ENCODE measurements around the gene PALB2.

Gene PALB2

DNA sequence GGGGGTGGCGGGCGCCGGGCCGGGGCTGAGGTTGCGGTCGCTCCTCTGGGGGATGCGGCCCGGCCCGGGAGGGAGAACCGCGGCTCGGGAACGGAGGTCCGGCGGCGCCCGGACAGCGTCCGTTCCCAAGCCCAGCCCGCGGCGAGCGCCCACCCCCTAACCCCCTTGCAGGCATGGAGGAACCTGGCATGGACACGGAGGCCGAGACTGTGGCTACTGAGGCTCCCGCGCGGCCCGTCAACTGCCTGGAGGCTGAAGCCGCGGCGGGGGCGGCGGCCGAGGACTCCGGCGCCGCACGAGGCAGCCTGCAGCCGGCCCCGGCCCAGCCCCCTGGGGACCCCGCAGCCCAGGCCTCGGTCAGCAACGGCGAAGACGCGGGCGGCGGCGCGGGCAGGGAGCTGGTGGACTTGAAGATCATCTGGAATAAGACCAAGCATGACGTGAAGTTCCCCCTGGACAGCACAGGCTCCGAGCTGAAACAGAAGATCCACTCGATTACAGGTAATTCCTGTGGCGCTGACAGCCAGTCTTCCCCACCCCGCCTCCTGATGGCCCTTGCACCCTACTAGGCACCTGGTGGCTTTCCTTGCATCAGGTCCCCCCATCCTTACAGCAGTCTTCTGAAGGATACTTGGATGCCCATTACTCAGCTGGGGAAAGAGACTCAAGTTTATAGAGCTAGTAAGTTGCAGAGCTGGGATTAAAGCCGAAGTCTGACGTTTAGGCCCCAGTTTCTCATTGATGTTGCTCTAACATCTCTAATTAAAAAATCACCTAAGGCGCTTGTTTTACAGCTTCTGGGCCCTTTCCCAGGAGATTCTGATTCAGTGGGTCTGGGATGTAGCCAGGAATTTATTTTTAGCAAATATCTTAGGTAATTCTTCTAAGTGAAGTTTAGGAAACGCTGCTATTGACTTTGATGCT is 83.1 kb downstream of the PALB2 start:
- H3K27me3 Mint-ChIP-seq = no peaks in the 10 kb centered on the region
- H3K27ac Mint-ChIP-seq = peak overlapping the region; percentile 97
- no peaks in the 10 kb centered on the region for H3K9me3 Mint-ChIP-seq
- peaks cover 66% of the 10 kb centered on the region for H3K36me3 Mint-ChIP-seq (ENCODE audit: low read depth)
- H3K4me3 Mint-ChIP-seq = peak overlapping the region; percentile 93
- peaks cover 48% of the 10 kb centered on the region for H3K4me1 Mint-ChIP-seq (ENCODE audit: low read depth)
- DNase-seq = no peak

DNA sequence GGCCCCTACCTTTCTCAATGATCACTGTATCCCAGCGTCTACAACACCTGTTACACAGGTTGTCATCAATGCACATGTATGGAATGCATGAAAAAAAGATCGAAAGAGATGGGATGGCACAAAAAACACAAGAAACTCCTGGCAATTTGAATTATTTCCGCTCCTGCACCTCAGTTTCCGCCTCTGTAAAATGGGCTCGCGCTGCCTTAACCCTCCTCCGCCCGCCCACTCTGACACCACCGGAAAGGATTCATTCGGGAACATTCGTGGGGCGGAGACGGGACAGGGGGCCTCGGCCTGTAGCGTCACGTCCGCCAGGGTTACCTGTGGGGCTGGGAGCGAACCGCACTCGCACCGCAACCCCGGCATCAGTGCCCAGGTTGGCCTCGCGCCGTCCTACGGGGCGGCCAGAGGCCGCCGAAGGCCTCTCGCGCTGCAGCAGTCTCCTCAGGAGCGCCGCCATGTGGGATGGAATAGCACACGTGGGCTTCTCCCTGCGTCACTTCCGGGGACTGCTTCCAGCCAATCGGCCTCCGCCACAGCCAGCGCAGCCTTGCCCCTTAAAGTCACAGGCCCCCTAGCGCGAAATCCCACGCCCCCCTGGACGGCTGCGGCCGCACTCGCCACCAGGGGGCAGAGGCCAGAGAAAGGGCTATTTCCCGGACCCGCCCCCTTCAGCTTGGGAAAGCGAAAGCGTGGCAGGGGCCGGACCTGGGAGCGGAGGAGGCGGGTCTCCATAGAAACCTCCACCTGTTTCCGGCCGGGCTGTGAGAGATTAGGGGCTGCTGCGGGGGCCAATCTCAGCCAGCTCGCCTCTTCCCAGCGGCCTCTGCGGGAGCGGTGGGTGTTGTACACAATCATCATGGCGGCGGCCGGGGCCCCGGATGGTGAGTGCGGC is 84.0 kb downstream of the PALB2 start, which contains the start of the genes EARS2 and UBFD1:
EARS2 (minus strand) TSS at position 470 of the 898 bp plus-strand sequence; CDS start at position 463, 7 bp downstream.
UBFD1 (plus strand) TSS at position 847 of the 898 bp plus-strand sequence; CDS start at position 863, 16 bp downstream.
- peak; percentile 100 for DNase-seq
- Mint-ChIP-seq H3K9me3 (no peaks in the 10 kb centered on the region), H3K4me1 (ENCODE audit: low read depth) (peaks cover 48% of the 10 kb centered on the region), H3K27me3 (no peaks in the 10 kb centered on the region), H3K36me3 (ENCODE audit: low read depth) (peaks cover 62% of the 10 kb centered on the region), H3K4me3 (peak within 1 kb of the TSS; percentile 93), H3K27ac (peak within 1 kb of the TSS; percentile 97)

DNA sequence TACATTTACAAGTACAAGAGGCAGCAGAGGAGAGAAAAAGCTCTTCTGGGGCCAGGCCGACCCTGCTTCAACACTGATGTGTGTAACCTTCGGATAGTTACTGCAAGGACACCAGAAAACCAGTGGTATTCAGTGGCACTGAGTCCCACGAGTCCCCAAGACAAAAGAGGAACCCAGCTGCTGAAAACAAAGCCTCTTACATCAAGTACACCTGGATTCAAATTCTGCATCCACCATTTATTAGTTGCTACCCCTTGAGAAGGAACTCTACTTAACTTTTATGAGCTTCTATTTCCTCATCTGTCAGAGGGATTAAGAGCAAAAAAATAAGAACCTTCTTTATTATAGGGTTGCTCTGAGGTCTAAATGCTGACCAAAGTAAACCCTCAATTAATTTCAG is 86.6 kb downstream of the PALB2 start:
- no peaks in the 10 kb centered on the region for H3K9me3 Mint-ChIP-seq
- DNase-seq = no peak
- peak overlapping the region; percentile 56 for H3K27ac Mint-ChIP-seq
- no peaks in the 10 kb centered on the region for H3K27me3 Mint-ChIP-seq
- peaks cover 38% of the 10 kb centered on the region for H3K4me1 Mint-ChIP-seq (ENCODE audit: low read depth)
- no peak overlapping the region for H3K4me3 Mint-ChIP-seq
- peaks cover 61% of the 10 kb centered on the region for H3K36me3 Mint-ChIP-seq (ENCODE audit: low read depth)

Measured in activated T-cell treated with anti-CD3 and anti-CD28 coated beads, Interleukin-2, amount 50 U/mL, for 24 hours (primary cell).